ENCODE data around the gene DLGAP1.

DLGAP1 gene

GRCh38 chr18:3499501-3499900 is 955.6 kb downstream of the DLGAP1 start:
- in situ Hi-C loops (cut with MboI; ENCODE audit: low sequenced_read_pairs, unreplicated experiment), result no loop called here
- no peak for TF ChIP-seq CTCF (IDR thresholded peaks at IDR 0.05; ENCODE audit: borderline replicate concordance, control extremely low read depth, extremely low read depth, insufficient read depth, missing control alignments)
- no peak for DNase-seq (ENCODE audit: low spot score)

DNA sequence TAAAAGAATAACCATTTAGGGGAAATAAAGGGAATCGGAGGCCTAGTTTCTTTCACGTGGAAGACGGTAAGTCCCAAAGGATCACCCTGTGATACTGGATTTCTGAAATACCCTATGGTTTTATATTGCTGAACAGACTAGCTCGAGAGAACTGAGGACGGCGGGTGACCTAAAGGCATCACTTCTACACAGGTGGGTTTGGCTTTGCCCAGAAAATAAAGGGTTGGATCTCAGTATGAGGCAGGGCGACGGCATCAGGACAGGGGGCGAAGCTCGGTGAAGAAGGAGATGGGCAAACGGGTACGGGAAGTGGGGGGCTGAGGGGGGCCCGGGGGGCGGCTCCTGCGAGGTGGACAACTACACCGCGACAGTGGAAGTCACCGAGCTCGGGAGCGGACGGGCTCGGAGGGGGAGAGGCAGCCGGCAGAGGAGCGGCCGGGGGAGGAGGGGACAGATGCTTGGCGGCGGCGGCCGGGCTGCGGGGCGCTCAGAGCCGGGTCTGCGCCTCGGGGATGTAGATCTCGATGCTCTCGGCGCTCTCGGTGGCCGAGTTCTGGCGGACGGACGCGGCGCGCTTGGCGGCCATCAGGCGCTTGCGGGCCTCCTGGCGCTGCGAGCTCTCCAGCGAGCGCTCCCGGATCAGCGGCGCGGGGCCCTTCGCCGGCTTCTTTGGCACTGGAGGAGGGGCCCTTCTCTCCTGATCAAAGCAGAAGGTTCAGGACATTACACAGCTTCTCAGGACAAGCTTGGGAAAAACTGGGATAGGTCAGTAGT is 956.2 kb downstream of the DLGAP1 start:
- DNase-seq (ENCODE audit: low spot score), result peak; percentile 46
- no peak for TF ChIP-seq CTCF (IDR thresholded peaks at IDR 0.05; ENCODE audit: borderline replicate concordance, control extremely low read depth, extremely low read depth, insufficient read depth, missing control alignments)
- in situ Hi-C loops (cut with MboI; ENCODE audit: low sequenced_read_pairs, unreplicated experiment), result no loop called here

DNA sequence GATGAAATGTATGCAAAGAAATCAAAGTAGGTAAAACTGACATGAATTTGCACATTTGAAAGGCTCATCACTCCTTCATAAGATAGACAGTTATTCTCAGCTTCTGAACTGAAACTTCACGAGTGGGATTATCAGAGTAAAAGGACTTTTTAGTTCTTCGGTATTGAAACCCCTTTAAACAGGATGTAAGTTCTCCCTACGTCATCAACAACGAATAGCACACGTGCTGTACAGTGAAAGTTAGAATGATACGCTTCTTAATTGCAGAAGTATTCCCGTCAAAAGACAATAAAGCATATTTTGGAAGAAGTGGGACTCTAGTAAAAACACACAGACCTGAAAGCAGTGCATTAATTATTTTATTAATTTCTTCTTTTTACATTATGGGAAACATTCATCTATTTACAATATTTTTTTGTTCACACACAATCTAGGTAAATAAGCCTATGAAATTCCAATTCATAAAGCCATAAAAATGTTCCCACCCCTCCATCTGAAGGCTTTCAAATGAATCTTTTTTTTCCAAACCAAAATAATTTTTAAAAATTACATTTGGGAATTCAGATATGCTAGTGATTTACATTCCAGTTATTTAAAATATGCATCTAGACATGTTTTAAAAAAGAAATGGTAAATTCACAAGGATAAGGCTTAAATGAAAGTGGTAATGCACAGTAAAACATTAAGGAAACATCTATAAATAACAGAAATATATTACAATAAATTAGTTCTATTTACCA is 959.2 kb downstream of the DLGAP1 start:
- in situ Hi-C loops (cut with MboI; ENCODE audit: low sequenced_read_pairs, unreplicated experiment), result no loop called here
- no peak for TF ChIP-seq CTCF (IDR thresholded peaks at IDR 0.05; ENCODE audit: borderline replicate concordance, control extremely low read depth, extremely low read depth, insufficient read depth, missing control alignments)
- DNase-seq (ENCODE audit: low spot score), result no peak

- no peak for TF ChIP-seq CTCF (IDR thresholded peaks at IDR 0.05; ENCODE audit: borderline replicate concordance, control extremely low read depth, extremely low read depth, insufficient read depth, missing control alignments)
- DNase-seq (ENCODE audit: low spot score), result no peak
- in situ Hi-C loops (cut with MboI; ENCODE audit: low sequenced_read_pairs, unreplicated experiment), result no loop called here
Measured at GRCh38 chr18:3494569-3494968, 960.5 kb downstream of the DLGAP1 start.

GRCh38 chr18:3494245-3494526 is 960.9 kb downstream of the DLGAP1 start:
- DNase-seq (ENCODE audit: low spot score), result no peak
- in situ Hi-C loops (cut with MboI; ENCODE audit: low sequenced_read_pairs, unreplicated experiment), result no loop called here
- no peak for TF ChIP-seq CTCF (IDR thresholded peaks at IDR 0.05; ENCODE audit: borderline replicate concordance, control extremely low read depth, extremely low read depth, insufficient read depth, missing control alignments)

- no peak for DNase-seq (ENCODE audit: low spot score)
- TF ChIP-seq CTCF (IDR thresholded peaks at IDR 0.05; ENCODE audit: borderline replicate concordance, control extremely low read depth, extremely low read depth, insufficient read depth, missing control alignments), result no peak
- in situ Hi-C loops (cut with MboI; ENCODE audit: low sequenced_read_pairs, unreplicated experiment), result no loop called here
Measured at GRCh38 chr18:3493501-3494244, 961.4 kb downstream of the DLGAP1 start.
